Prostate gland (tissue), 2 donors: ENCODE results near the gene UBAC2. TPM values are rescaled to one million over a fixed set of nuclear protein-coding genes. Genes with fewer than 3 reads are reported as not detected.

Experiments
- DNase-seq: peaks from one replicate; pipeline ENCODE4 v3.0.0-alpha.2; 2019; ENCODE audit warnings: low spot score
- H3K27ac ChIP-seq, 2 donors: fragments of 200-600 bp; sonication (generic); 2 replicates each; pipeline ENCODE4 v1.5.1; 2017 to 2019
- H3K27me3 ChIP-seq: fragments of 200-600 bp; sonication (generic); replicated peaks from 2 replicates; pipeline ENCODE4 v1.5.1; 2019; ENCODE audit not compliant: insufficient read depth
- H3K36me3 ChIP-seq, 2 donors: fragments of 200-600 bp; sonication (generic); 1 replicate in 1 of 2; 2 replicates in 1 of 2; pipeline versions ENCODE4 v1.5.1 to v1.8.1; 2017 to 2019
- H3K4me1 ChIP-seq: fragments of 200-600 bp; sonication (generic); replicated peaks from 2 replicates; pipeline ENCODE4 v1.5.1; 2019
- H3K4me3 ChIP-seq, 2 donors: fragments of 200-600 bp; sonication (generic); 2 replicates each; pipeline ENCODE4 v1.5.1; 2017 to 2019
- H3K9me3 ChIP-seq: fragments of 200-600 bp; sonication (generic); 2 replicates; pipeline ENCODE4 v1.5.1; 2017
- POLR2A ChIP-seq: fragments of 450-650 bp; IDR thresholded peaks from one replicate; pipeline ENCODE4 v1.6.1; 2016; ENCODE audit warnings: antibody characterized with exemption, mild to moderate bottlenecking
- POLR2AphosphoS5 ChIP-seq: sonication (generic); formaldehyde crosslinking; IDR thresholded peaks from one replicate; pipeline ENCODE4 v1.6.1; 2017; ENCODE audit warnings: antibody characterized with exemption
- WGBS: methylation state at CpG from one replicate; pipeline ENCODE4 v1.1.5; 2018; 5-methylcytosine and 5-hydroxymethylcytosine counted together
- intact Hi-C: fragments of 100-400 bp; cut with DNase I; formaldehyde crosslinking; loops from one replicate; pipeline ENCODE4 v1.14.2; 2022
- total RNA-seq, 2 donors: library from RNA; depleted of rRNA; stranded (reverse); fragments of >200 nt; gene quantifications; one replicate each; pipeline ENCODE4 v1.1.0, GENCODE V29; 2016
- TF ChIP-seq, protein P1 (sequence below), 4 experiments: fragments of 200-600 bp in 2 of 4; fragments of 450-650 bp in 2 of 4; sonication (generic) in 2 of 4; IDR thresholded peaks; 1 replicate in 3 of 4; 2 replicates in 1 of 4; pipeline ENCODE4 v1.5.1; 2016 to 2019; ENCODE audit warnings: antibody characterized with exemption in 4 of 4, mild to moderate bottlenecking in 2 of 4, moderate library complexity in 2 of 4

Gene UBAC2
- total RNA-seq, 2 donors from 2014 or later = 60.7 to 86.9 TPM

DNA sequence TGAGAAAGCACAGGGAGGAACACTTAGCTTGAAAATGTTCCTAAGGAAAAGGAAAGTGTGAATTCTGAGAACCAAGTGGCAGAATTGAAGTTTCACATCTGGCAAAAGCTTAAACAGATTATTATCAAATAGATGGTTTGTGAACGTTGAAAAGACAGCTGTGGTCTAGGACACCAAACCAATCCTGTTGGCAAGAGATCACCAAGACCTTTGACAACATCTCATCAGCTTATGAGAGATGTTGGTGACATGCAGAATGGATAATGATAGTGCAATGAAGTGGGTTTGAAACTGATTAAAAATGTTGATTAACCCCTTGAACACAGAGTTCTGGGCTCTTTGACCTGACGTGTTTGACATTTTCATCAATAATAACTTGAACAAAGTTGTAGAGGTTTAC lies 181.1 kb downstream of the UBAC2 start:
- no peak overlapping the region for H3K4me3 ChIP-seq
- WGBS = 67% methylated on average over 2 of the region's 2 CpGs
- H3K36me3 ChIP-seq = no peaks in the 10 kb centered on the region
- H3K9me3 ChIP-seq = no peaks in the 10 kb centered on the region
- H3K4me1 ChIP-seq = no peaks in the 10 kb centered on the region
- DNase-seq = no peak
- H3K27ac ChIP-seq = no peak overlapping the region
- H3K27me3 ChIP-seq = no peaks in the 10 kb centered on the region
- intact Hi-C loops = no loop called here
- TF ChIP-seq POLR2AphosphoS5 (no peak), POLR2A (no peak)

DNA sequence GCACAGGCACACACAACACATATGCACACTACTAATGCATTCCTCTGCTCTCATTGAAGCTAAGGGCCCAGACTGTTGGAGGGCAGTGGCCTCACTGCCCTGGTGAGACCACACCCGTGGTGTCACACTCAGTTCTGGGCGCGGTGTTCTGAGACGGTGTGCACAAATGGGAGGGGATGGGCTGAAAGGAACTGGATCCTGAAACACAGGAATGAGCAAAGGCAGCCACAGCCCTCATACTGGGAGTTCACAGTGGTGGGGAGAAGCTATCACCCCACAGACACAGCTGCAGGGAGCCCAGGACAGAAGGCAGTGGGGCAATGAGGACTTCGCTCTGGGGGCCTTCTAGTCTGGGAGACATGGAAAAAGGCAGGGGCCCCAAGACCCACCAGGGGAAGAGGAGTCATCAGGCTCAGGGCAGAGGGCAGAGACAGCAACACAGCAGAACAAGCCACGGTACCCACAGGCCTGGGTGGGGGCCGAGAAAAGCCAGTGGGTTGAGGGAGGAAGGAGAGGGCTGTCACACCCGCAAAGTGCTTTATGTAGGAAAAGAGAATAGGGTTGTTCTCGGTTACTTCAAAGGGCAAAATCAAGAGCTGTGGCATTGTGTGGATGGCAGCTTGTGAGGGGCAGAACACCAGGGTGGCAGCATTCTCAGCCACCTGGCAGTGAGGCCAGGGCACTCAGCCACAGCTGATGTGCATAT lies 181.9 kb downstream of the UBAC2 start:
- intact Hi-C loops = no loop called here
- no peak for DNase-seq
- Histone ChIP-seq H3K4me1 (no peaks in the 10 kb centered on the region), H3K27ac (no peak overlapping the region), H3K4me3 (no peak overlapping the region), H3K27me3 (no peaks in the 10 kb centered on the region), H3K36me3 (no peaks in the 10 kb centered on the region), H3K9me3 (no peaks in the 10 kb centered on the region)
- 71% methylated on average over 9 of the region's 9 CpGs for WGBS
- TF ChIP-seq POLR2A (no peak), POLR2AphosphoS5 (no peak)
- TF ChIP-seq, protein P1, sequence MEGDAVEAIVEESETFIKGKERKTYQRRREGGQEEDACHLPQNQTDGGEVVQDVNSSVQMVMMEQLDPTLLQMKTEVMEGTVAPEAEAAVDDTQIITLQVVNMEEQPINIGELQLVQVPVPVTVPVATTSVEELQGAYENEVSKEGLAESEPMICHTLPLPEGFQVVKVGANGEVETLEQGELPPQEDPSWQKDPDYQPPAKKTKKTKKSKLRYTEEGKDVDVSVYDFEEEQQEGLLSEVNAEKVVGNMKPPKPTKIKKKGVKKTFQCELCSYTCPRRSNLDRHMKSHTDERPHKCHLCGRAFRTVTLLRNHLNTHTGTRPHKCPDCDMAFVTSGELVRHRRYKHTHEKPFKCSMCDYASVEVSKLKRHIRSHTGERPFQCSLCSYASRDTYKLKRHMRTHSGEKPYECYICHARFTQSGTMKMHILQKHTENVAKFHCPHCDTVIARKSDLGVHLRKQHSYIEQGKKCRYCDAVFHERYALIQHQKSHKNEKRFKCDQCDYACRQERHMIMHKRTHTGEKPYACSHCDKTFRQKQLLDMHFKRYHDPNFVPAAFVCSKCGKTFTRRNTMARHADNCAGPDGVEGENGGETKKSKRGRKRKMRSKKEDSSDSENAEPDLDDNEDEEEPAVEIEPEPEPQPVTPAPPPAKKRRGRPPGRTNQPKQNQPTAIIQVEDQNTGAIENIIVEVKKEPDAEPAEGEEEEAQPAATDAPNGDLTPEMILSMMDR (IDR thresholded peaks at IDR 0.05) = no peak

GRCh38 chr13:99383511-99383921 lies 182.9 kb downstream of the UBAC2 start:
- Histone ChIP-seq H3K9me3 (no peaks in the 10 kb centered on the region), H3K27me3 (no peaks in the 10 kb centered on the region), H3K4me1 (no peaks in the 10 kb centered on the region), H3K4me3 (no peak overlapping the region), H3K36me3 (no peaks in the 10 kb centered on the region), H3K27ac (no peak overlapping the region)
- TF ChIP-seq POLR2AphosphoS5 = no peak
- no peak for TF ChIP-seq POLR2A
- TF ChIP-seq, protein P1 (IDR thresholded peaks at IDR 0.05) = no peak
- 82% methylated on average over 11 of the region's 11 CpGs for WGBS
- DNase-seq = no peak
- intact Hi-C loops = no loop called here

- H3K9me3 ChIP-seq = no peaks in the 10 kb centered on the region
- H3K27me3 ChIP-seq = no peaks in the 10 kb centered on the region
- no peak overlapping the region for H3K27ac ChIP-seq
- intact Hi-C loops = no loop called here
- 89% methylated on average over 5 of the region's 5 CpGs for WGBS
- TF ChIP-seq, protein P1 (IDR thresholded peaks at IDR 0.05) = no peak
- TF ChIP-seq POLR2AphosphoS5 = no peak
- TF ChIP-seq POLR2A = no peak
- no peaks in the 10 kb centered on the region for H3K4me1 ChIP-seq
- no peak overlapping the region for H3K4me3 ChIP-seq
- DNase-seq = no peak
- H3K36me3 ChIP-seq = no peaks in the 10 kb centered on the region
Observed at GRCh38 chr13:99383946-99384345, 183.3 kb downstream of the UBAC2 start.

DNA sequence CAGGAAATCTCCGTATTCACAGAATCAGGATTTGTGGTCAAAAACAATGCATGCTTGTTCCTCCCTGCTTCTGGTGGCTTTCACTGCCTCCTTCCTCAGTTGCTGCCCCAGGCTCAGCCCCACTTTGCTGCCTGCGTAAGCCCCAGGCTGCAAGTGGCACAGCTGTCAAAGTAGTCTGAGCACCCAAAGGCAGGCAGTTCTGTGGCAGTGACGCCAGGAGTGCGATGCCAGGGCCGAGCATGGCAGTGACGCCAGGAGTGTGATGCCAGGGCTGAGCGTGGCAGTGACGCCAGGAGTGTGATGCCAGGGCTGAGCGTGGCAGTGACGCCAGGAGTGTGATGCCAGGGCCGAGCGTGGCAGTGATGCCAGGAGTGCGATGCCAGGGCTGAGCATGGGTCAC lies 183.8 kb downstream of the UBAC2 start:
- 86% methylated on average over 13 of the region's 13 CpGs for WGBS
- DNase-seq = no peak
- Histone ChIP-seq H3K27ac (no peak overlapping the region), H3K36me3 (no peaks in the 10 kb centered on the region), H3K4me1 (no peaks in the 10 kb centered on the region), H3K27me3 (no peaks in the 10 kb centered on the region), H3K9me3 (no peaks in the 10 kb centered on the region), H3K4me3 (no peak overlapping the region)
- intact Hi-C loops = no loop called here
- TF ChIP-seq POLR2A (no peak), POLR2AphosphoS5 (no peak)
- TF ChIP-seq, protein P1 (IDR thresholded peaks at IDR 0.05) = no peak
